ENCODE results near the gene DEDD.

DNA sequence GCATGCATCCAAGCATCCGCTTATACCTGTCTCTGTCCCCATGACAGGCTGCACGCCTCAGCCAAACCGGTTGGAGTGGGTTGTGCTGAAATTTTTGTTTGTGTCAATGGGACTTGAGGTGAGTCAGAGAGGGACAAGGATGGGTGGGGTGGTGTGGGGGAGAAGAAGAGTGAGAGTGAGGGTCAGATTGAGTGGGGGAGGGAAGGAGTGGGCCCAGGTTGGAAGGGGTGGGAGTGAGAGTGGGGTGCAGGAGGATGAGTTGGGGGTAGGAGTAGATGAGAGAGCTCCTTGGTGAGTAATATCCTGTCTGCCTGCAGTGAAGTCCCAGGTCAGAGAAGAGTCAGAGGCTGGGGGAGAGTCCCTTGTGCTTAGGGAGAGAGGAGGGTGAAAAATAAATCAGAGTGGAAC lies 39.8 kb downstream of the DEDD start:
- TF ChIP-seq, protein P1, sequence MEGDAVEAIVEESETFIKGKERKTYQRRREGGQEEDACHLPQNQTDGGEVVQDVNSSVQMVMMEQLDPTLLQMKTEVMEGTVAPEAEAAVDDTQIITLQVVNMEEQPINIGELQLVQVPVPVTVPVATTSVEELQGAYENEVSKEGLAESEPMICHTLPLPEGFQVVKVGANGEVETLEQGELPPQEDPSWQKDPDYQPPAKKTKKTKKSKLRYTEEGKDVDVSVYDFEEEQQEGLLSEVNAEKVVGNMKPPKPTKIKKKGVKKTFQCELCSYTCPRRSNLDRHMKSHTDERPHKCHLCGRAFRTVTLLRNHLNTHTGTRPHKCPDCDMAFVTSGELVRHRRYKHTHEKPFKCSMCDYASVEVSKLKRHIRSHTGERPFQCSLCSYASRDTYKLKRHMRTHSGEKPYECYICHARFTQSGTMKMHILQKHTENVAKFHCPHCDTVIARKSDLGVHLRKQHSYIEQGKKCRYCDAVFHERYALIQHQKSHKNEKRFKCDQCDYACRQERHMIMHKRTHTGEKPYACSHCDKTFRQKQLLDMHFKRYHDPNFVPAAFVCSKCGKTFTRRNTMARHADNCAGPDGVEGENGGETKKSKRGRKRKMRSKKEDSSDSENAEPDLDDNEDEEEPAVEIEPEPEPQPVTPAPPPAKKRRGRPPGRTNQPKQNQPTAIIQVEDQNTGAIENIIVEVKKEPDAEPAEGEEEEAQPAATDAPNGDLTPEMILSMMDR (conservative IDR thresholded peaks at IDR 0.05 in 1 of 2, IDR thresholded peaks at IDR 0.05 in 1 of 2; ENCODE audit: low read depth in 1 of 2, low read length in 2 of 2) = no peak
- TF ChIP-seq EZH2 (IDR thresholded peaks at IDR 0.05; ENCODE audit: low read length, missing control alignments) = no peak
